HCT116 (cell line): ENCODE measurements around the gene POR. TPM values are rescaled to one million over a fixed set of nuclear protein-coding genes. Genes with fewer than 3 reads are reported as not detected.

Source experiments
- ATAC-seq: fragments of 200-7000 bp; cut with Tn5 transposase; 2 replicates; pipeline ENCODE4 v1.9.1; 2020; ENCODE audit warnings: mild to moderate bottlenecking, moderate library complexity
- BruUV-seq: library from RNA; stranded (reverse); fragments of 400-500 nt; replicated peaks from 2 replicates; lab custom pipeline; 2021; lab: Mats Ljungman, UMichigan
- CTCF ChIA-PET: fragments of 300-600 bp; sonication (Branson Sonifier 250); formaldehyde crosslinking; loops from one replicate; lab custom pipeline; 2021; ENCODE audit warnings: antibody characterized with exemption; lab: Charles Lee
- POLR2A ChIA-PET: fragments of 300-600, 350-600 bp; sonication (Branson Sonifier 250); formaldehyde crosslinking; loops from one replicate; lab custom pipeline; 2021; ENCODE audit warnings: antibody characterized with exemption; lab: Charles Lee
- RAD21 ChIA-PET, 2 experiments: fragments of 300-600 bp; sonication (Branson Sonifier 250); formaldehyde crosslinking; loops; one replicate each; lab custom pipeline; 2023; ENCODE audit warnings: low total read pairs in 2 of 2; ENCODE audit not compliant: uncharacterized antibody in 2 of 2, unreplicated experiment in 2 of 2, low non-redundant PET in 1 of 2; lab: Charles Lee
- DNase-seq: peaks from one replicate; pipeline ENCODE4 v3.0.0-alpha.2; 2010; ENCODE audit warnings: low read depth, low spot score
- H2AFZ ChIP-seq: fragments of 200-600 bp; shearing (Covaris generic), sonication (generic); 2 replicates; pipeline ENCODE4 v1.6.1; 2017; ENCODE audit warnings: low read depth, mixed run types, mixed read lengths, antibody characterized with exemption, low read length; ENCODE audit not compliant: poor library complexity, severe bottlenecking
- H3K27ac ChIP-seq: 2 replicates; pipeline ENCODE4 v1.5.1; 2012; ENCODE audit warnings: low read depth, low read length
- H3K27me3 ChIP-seq: fragments of 200-600 bp; sonication (generic); 2 replicates; pipeline ENCODE4 v1.6.1; 2016; ENCODE audit warnings: mixed run types, low read length, mixed read lengths; ENCODE audit not compliant: insufficient read depth
- H3K36me3 ChIP-seq, 2 experiments: fragments of 200-500 bp in 1 of 2; fragments of 200-600 bp in 1 of 2; sonication (Bioruptor generic) in 1 of 2; sonication (generic) in 1 of 2; 2 replicates each; pipeline versions ENCODE4 v1.5.1 to v1.6.1; 2014 to 2016; ENCODE audit warnings: low read length in 2 of 2, inconsistent platforms in 1 of 2, mixed read lengths in 1 of 2, mixed run types in 1 of 2; ENCODE audit not compliant: insufficient read depth in 2 of 2, control insufficient read depth in 1 of 2
- H3K4me1 ChIP-seq, 2 experiments: fragments of 200-600 bp in 1 of 2; sonication (generic) in 1 of 2; 2 replicates each; pipeline versions ENCODE4 v1.5.1 to v1.6.1; 2012 to 2017; ENCODE audit warnings: low read length in 2 of 2, inconsistent platforms in 1 of 2, mild to moderate bottlenecking in 1 of 2, mixed read lengths in 1 of 2, mixed run types in 1 of 2, moderate library complexity in 1 of 2; ENCODE audit not compliant: insufficient read depth in 2 of 2, control insufficient read depth in 1 of 2
- H3K4me2 ChIP-seq: fragments of 200-600 bp; sonication (generic); 2 replicates; pipeline ENCODE4 v1.6.1; 2017; ENCODE audit warnings: mixed run types, low read length, mixed read lengths
- H3K4me3 ChIP-seq, 2 experiments: fragments of 200-600 bp in 1 of 2; sonication (generic) in 1 of 2; replicated peaks in 1 of 2; 2 replicates each; pipeline ENCODE4 v1.5.1; 2011 to 2016; ENCODE audit warnings: low read length in 2 of 2, control low read depth in 1 of 2, low read depth in 1 of 2, mild to moderate bottlenecking in 1 of 2, mixed read lengths in 1 of 2, mixed run types in 1 of 2
- H3K79me2 ChIP-seq: fragments of 200-600 bp; sonication (generic); 2 replicates; pipeline ENCODE4 v1.6.1; 2017; ENCODE audit warnings: mild to moderate bottlenecking, mixed run types, low read length, moderate library complexity, mixed read lengths; ENCODE audit not compliant: insufficient read depth
- H3K9ac ChIP-seq: fragments of 200-600 bp; sonication (generic); 2 replicates; pipeline ENCODE4 v1.6.1; 2016; ENCODE audit warnings: low read length, mixed read lengths
- H3K9me2 ChIP-seq: fragments of 200-600 bp; sonication (generic), shearing (Covaris generic); 2 replicates; pipeline ENCODE4 v1.6.1; 2017; ENCODE audit warnings: mixed run types, mild to moderate bottlenecking, moderate library complexity; ENCODE audit not compliant: insufficient read depth
- H3K9me3 ChIP-seq, 2 experiments: fragments of 200-500 bp in 1 of 2; fragments of 200-600 bp in 1 of 2; sonication (Bioruptor generic) in 1 of 2; sonication (generic) in 1 of 2; 2 replicates each; pipeline ENCODE4 v1.6.1; 2014 to 2017; ENCODE audit warnings: low read length in 2 of 2, mixed read lengths in 2 of 2, inconsistent platforms in 1 of 2, low read depth in 1 of 2, mild to moderate bottlenecking in 1 of 2, mixed run types in 1 of 2, moderate library complexity in 1 of 2; ENCODE audit not compliant: control insufficient read depth in 1 of 2, insufficient read depth in 1 of 2
- H4K20me1 ChIP-seq: fragments of 200-600 bp; sonication (generic), shearing (Covaris generic); 2 replicates; pipeline ENCODE4 v1.6.1; 2017; ENCODE audit warnings: mixed run types, mild to moderate bottlenecking, moderate library complexity; ENCODE audit not compliant: insufficient read depth
- CEBPB ChIP-seq: IDR thresholded peaks from 2 replicates; pipeline ENCODE4 v1.6.1; 2012; ENCODE audit warnings: low read depth
- EGR1 ChIP-seq: IDR thresholded peaks from 2 replicates; pipeline ENCODE4 v1.6.1; 2012; ENCODE audit warnings: low read depth
- EZH2phosphoT487 ChIP-seq: fragments of 200-600 bp; IDR thresholded peaks from 2 replicates; pipeline ENCODE4 v1.6.1; 2018; ENCODE audit warnings: antibody characterized with exemption, borderline replicate concordance
- MAX ChIP-seq: IDR thresholded peaks from 2 replicates; pipeline ENCODE4 v1.6.1; 2012
- POLR2A ChIP-seq: IDR thresholded peaks from 2 replicates; pipeline ENCODE4 v1.7.0; 2011; ENCODE audit warnings: borderline replicate concordance; ENCODE audit not compliant: insufficient read depth, insufficient read length; ENCODE audit errors: extremely low read depth
- REST ChIP-seq: IDR thresholded peaks from 2 replicates; pipeline ENCODE4 v1.6.1; 2012; ENCODE audit warnings: low read depth
- SRF ChIP-seq: IDR thresholded peaks from 2 replicates; pipeline ENCODE4 v1.6.1; 2012; ENCODE audit warnings: low read depth
- ZFX ChIP-seq: fragments of 450-650 bp; IDR thresholded peaks from 2 replicates; pipeline ENCODE4 v1.6.1; 2017
- intact Hi-C: fragments of 100-400 bp; cut with micrococcal nuclease; formaldehyde crosslinking; loops from 2 replicates; pipeline ENCODE4 v1.10.0; 2022
- total RNA-seq: library from RNA; stranded (reverse); gene quantifications from one replicate; pipeline ENCODE4 v1.2.1, GENCODE V29; 2021; ENCODE audit not compliant: unreplicated experiment
- TF ChIP-seq, protein P1 (sequence below): IDR thresholded peaks from 2 replicates; pipeline ENCODE4 v1.6.1; 2011; ENCODE audit warnings: mild to moderate bottlenecking, low read length, moderate library complexity; ENCODE audit not compliant: insufficient replicate concordance; ENCODE audit errors: extremely low read depth
- TF ChIP-seq, protein P2 (sequence below): IDR thresholded peaks from 2 replicates; pipeline ENCODE4 v1.6.1; 2012

Gene POR
- total RNA-seq, 1 experiment from 2014 or later: 120 TPM

- TF ChIP-seq, protein P1, sequence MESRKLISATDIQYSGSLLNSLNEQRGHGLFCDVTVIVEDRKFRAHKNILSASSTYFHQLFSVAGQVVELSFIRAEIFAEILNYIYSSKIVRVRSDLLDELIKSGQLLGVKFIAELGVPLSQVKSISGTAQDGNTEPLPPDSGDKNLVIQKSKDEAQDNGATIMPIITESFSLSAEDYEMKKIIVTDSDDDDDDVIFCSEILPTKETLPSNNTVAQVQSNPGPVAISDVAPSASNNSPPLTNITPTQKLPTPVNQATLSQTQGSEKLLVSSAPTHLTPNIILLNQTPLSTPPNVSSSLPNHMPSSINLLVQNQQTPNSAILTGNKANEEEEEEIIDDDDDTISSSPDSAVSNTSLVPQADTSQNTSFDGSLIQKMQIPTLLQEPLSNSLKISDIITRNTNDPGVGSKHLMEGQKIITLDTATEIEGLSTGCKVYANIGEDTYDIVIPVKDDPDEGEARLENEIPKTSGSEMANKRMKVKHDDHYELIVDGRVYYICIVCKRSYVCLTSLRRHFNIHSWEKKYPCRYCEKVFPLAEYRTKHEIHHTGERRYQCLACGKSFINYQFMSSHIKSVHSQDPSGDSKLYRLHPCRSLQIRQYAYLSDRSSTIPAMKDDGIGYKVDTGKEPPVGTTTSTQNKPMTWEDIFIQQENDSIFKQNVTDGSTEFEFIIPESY: no peak
- no peak for TF ChIP-seq SRF
These were observed 1.3 kb downstream of the POR start (continued) for GRCh38 chr7:75916259-75916658.

DNA sequence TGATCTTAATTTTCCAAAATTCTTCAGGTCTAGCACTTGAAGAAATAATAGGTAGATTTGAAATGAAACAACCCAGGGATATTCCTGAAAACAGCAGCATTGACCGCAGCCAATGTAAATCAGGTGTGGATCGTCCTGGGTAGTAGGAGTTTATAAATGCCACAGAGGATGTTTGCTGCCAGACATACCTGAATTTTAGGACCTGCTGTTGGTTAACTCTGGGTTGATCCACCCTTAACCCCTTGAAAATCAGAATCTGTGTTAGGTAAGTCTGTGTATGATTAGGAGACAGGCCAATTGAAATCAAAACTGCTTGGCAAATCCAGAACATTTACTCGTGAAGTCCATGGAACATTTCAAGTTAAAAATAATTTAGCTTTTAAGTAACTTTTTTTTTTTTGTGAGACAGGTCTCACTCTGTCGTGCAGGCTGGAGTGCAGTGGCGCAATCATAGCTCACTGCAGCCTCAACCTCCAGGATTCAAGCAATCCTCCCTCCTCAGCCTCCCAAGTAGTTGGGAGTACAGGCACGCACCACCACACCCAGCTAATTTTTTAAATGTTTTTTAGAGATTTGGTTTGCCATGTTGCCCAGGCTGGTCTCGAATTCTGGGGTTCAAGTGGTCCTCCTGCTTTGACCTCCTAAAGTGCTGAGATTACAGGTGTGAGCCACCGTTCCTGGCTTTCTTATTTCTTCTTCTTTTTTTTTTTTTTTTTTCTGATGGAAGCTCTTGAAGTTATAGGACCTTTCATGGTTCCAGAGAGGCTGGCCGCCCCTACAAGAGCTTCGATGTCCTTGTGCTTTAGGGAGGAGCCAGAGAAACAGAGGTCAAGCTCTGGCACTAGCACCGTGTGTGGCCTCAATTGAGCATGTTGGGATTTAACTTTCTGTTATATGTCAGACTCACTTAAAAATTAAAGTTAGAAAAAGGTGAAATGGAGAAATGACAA, 2.0 kb downstream of the POR start:
- Histone ChIP-seq H3K4me2 (peak overlapping the region; percentile 95), H3K9me2 (no peaks in the 10 kb centered on the region), H3K79me2 (peaks cover 53% of the 10 kb centered on the region), H3K9me3 (no peaks in the 10 kb centered on the region), H3K4me1 (peaks cover 22 to 43% of the 10 kb centered on the region in 2 experiments), H3K36me3 (no peaks in the 10 kb centered on the region), H4K20me1 (no peaks in the 10 kb centered on the region), H2AFZ (no peak overlapping the region), H3K9ac (no peak overlapping the region), H3K27ac (no peak overlapping the region), H3K4me3 (no peak overlapping the region), H3K27me3 (no peaks in the 10 kb centered on the region)
- ChIA-PET CTCF (no interaction called here), RAD21 (interaction anchor here in 1 of 2 experiments (0.7 kb wide), 1 partner anchor 33 kb away, joined by 4 read pairs; no protein-coding TSS in a partner anchor), POLR2A (interaction anchor here (1.1 to 3.8 kb wide), 6 partner anchors 10 to 46 kb away, joined by 3 to 21 read pairs (median 4); no protein-coding TSS in a partner anchor)
- DNase-seq: no peak
- intact Hi-C loops: no loop called here
- TF ChIP-seq ZFX (no peak), EZH2phosphoT487 (no peak), POLR2A (no peak), MAX (no peak), CEBPB (no peak), EGR1 (no peak), REST (no peak)
- TF ChIP-seq, protein P2, sequence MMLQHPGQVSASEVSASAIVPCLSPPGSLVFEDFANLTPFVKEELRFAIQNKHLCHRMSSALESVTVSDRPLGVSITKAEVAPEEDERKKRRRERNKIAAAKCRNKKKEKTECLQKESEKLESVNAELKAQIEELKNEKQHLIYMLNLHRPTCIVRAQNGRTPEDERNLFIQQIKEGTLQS: no peak
- no TSS peak for BruUV-seq
- no peak for ATAC-seq
